Measurements from ENCODE around the gene H6PD. TPM values are rescaled to one million over a fixed set of nuclear protein-coding genes. Genes with fewer than 3 reads are reported as not detected.
A peak's percentile ranks its signal among the peaks of the same experiment; 100 is the strongest.

H6PD gene
- total RNA-seq, 4 donors from 2014 or later, result 37.3 to 65.1 (median 44.4) TPM

GRCh38 chr1:9293533-9294404 lies 59.2 kb downstream of the H6PD start:
- in situ Hi-C loops (cut with MboI; ENCODE audit: low sequenced_read_pairs in 4 of 4) (no loop called here), intact Hi-C loops (cut with DNase I; ENCODE audit: low total_unique reads) (loop anchor here (5.0 kb wide), 1 partner anchor 69 kb away; no protein-coding TSS in a partner anchor)
- H3K4me3 ChIP-seq, result peak overlapping the region; percentile 63 to 98 (median 86)
- peaks cover 18 to 47% of the 10 kb centered on the region in 2 donors for H3K4me1 ChIP-seq
- H3K27ac ChIP-seq, result peak overlapping the region; percentile 80 to 95 (median 90)
- TF ChIP-seq POLR2A (IDR thresholded peaks at IDR 0.05) (no peak), CTCF (IDR thresholded peaks at IDR 0.05 in 4 of 5, conservative IDR thresholded peaks at IDR 0.05 in 1 of 5) (peak in 1 of 5 experiments; percentile 5)
- H3K36me3 ChIP-seq, result no peaks in the 10 kb centered on the region
- no peaks in the 10 kb centered on the region for H3K27me3 ChIP-seq
- no peak for DNase-seq
- H3K9me3 ChIP-seq, result peaks cover 0 to 2% (median 0%) of the 10 kb centered on the region in 3 donors
- ATAC-seq, result no peak

GRCh38 chr1:9294405-9294773 lies 59.8 kb downstream of the H6PD start:
- DNase-seq (no peak), ATAC-seq (no peak)
- intact Hi-C loops (cut with DNase I; ENCODE audit: low total_unique reads), result loop anchor here (5.0 kb wide), 1 partner anchor 68 kb away; no protein-coding TSS in a partner anchor
- Histone ChIP-seq H3K4me3 (peak overlapping the region; percentile 63 to 98 (median 86)), H3K36me3 (no peaks in the 10 kb centered on the region), H3K9me3 (no peaks in the 10 kb centered on the region), H3K4me1 (peaks cover 16 to 47% of the 10 kb centered on the region in 2 donors), H3K27me3 (no peaks in the 10 kb centered on the region), H3K27ac (peak overlapping the region; percentile 63 to 95 (median 84))
- in situ Hi-C loops (cut with MboI; ENCODE audit: low sequenced_read_pairs in 4 of 4), result no loop called here
- peak; percentile 14 to 21 for TF ChIP-seq POLR2A (IDR thresholded peaks at IDR 0.05)
- no peak for TF ChIP-seq CTCF (IDR thresholded peaks at IDR 0.05 in 4 of 5, conservative IDR thresholded peaks at IDR 0.05 in 1 of 5)

- H3K9me3 ChIP-seq, result no peaks in the 10 kb centered on the region
- in situ Hi-C loops (cut with MboI; ENCODE audit: low sequenced_read_pairs in 4 of 4), result no loop called here
- DNase-seq, result peak in 1 of 2 donors; percentile 55
- peak overlapping the region; percentile 63 to 98 (median 86) for H3K4me3 ChIP-seq
- ATAC-seq, result no peak
- peak in 1 of 5 experiments; percentile 11 for TF ChIP-seq CTCF (IDR thresholded peaks at IDR 0.05 in 4 of 5, conservative IDR thresholded peaks at IDR 0.05 in 1 of 5)
- TF ChIP-seq POLR2A (IDR thresholded peaks at IDR 0.05), result no peak
- H3K4me1 ChIP-seq, result peaks cover 16 to 49% of the 10 kb centered on the region in 2 donors
- H3K27me3 ChIP-seq, result no peaks in the 10 kb centered on the region
- H3K36me3 ChIP-seq, result no peaks in the 10 kb centered on the region
- H3K27ac ChIP-seq, result peak overlapping the region; percentile 63 to 95 (median 84)
- intact Hi-C loops (cut with DNase I; ENCODE audit: low total_unique reads), result loop anchor here (5.0 kb wide), 1 partner anchor 67 kb away; no protein-coding TSS in a partner anchor
Measured at GRCh38 chr1:9294910-9295636, 60.5 kb downstream of the H6PD start.

- intact Hi-C loops (cut with DNase I; ENCODE audit: low total_unique reads), result no loop called here
- H3K27ac ChIP-seq, result peak overlapping the region; percentile 19 to 95 (median 60)
- no peaks in the 10 kb centered on the region for H3K27me3 ChIP-seq
- in situ Hi-C loops (cut with MboI; ENCODE audit: low sequenced_read_pairs in 4 of 4), result no loop called here
- peaks cover 12 to 45% of the 10 kb centered on the region in 2 donors for H3K4me1 ChIP-seq
- no peaks in the 10 kb centered on the region for H3K36me3 ChIP-seq
- DNase-seq (no peak), ATAC-seq (no peak)
- TF ChIP-seq POLR2A (IDR thresholded peaks at IDR 0.05) (no peak), CTCF (IDR thresholded peaks at IDR 0.05 in 4 of 5, conservative IDR thresholded peaks at IDR 0.05 in 1 of 5) (no peak)
- peak overlapping the region in 1 of 4 donors; percentile 81 for H3K4me3 ChIP-seq
- H3K9me3 ChIP-seq, result no peaks in the 10 kb centered on the region
Measured at GRCh38 chr1:9295884-9296283, 61.3 kb downstream of the H6PD start.

Data from gastrocnemius medialis (tissue), 4 donors.